Spinal cord (tissue), 10 donors: Measurements from ENCODE around the gene ZNF285. TPM values are rescaled to one million over a fixed set of nuclear protein-coding genes. Genes with fewer than 3 reads are reported as not detected.
"Not testable (repeated sequence)": the region's sequence is repeated elsewhere in the genome, so short reads cannot be mapped to it uniquely, and the experiment has no call there.

Source experiments
- DNase-seq, 6 donors: peaks; one replicate each; pipeline versions ENCODE4 v3.0.0 to v3.0.0-alpha.2; 2013 to 2015; ENCODE audit warnings: low spot score in 6 of 6, low read depth in 4 of 6
- H3K27ac ChIP-seq: one replicate; pipeline ENCODE4 v1.5.1; 2013; ENCODE audit warnings: low read depth, low read length, control low read depth
- H3K27me3 ChIP-seq: one replicate; pipeline ENCODE4 v1.6.1; 2013; ENCODE audit warnings: low read length; ENCODE audit not compliant: control insufficient read depth, insufficient read depth
- H3K36me3 ChIP-seq: one replicate; pipeline ENCODE4 v1.6.1; 2013; ENCODE audit warnings: low read length; ENCODE audit not compliant: control insufficient read depth, insufficient read depth
- H3K4me1 ChIP-seq: one replicate; pipeline ENCODE4 v1.6.1; 2013; ENCODE audit warnings: low read length; ENCODE audit not compliant: control insufficient read depth, insufficient read depth
- H3K4me3 ChIP-seq: one replicate; pipeline ENCODE4 v1.5.1; 2013; ENCODE audit warnings: low read depth, low read length, control low read depth
- H3K9me3 ChIP-seq: one replicate; pipeline ENCODE4 v1.6.1; 2013; ENCODE audit warnings: low read length; ENCODE audit not compliant: control insufficient read depth, insufficient read depth
- WGBS: methylation state at CpG from one replicate; pipeline ENCODE4 v1.1.5; 2013; ENCODE audit warnings: missing lambda C conversion rate; ENCODE audit not compliant: insufficient coverage; 5-methylcytosine and 5-hydroxymethylcytosine counted together
- long read RNA-seq, 4 donors: transcript quantifications; one replicate each; lab custom pipeline, GENCODE V29; 2026
- polyA plus RNA-seq, 2 donors: library from polyadenylated mRNA; unstranded; fragments of 120-200 nt; gene quantifications; one replicate each; pipeline ENCODE4 v1.2.1, GENCODE V29; 2013; ENCODE audit not compliant: insufficient read length in 2 of 2
- total RNA-seq, 2 donors: library from RNA; depleted of rRNA in 1 of 2; stranded (reverse); fragments of 120-200 nt in 1 of 2; fragments of >200 nt in 1 of 2; gene quantifications; one replicate each; pipeline versions ENCODE4 v1.2.3 to v1.2.4, GENCODE V29; 2013 to 2014
- donor health status: healthy.

The ZNF285 gene
- total RNA-seq, result 10 to 100 TPM; 13.4 to 14.8 TPM
- 10 to 100 TPM; 12.2 to 15.0 TPM for polyA plus RNA-seq
- long read RNA-seq, donor 1, full-length matches to known transcripts, result 2 of 7 reads
- long read RNA-seq, donor 1, partial matches to known transcripts, result 5 of 7 reads
- long read RNA-seq, donor 1, other reads (novel, unspliced or antisense), result 0 of 7 reads
- long read RNA-seq, donor 2, partial matches to known transcripts, result 0 of 1 reads
- long read RNA-seq, donor 2, other reads (novel, unspliced or antisense), result 0 of 1 reads
- long read RNA-seq, donor 3, result 0 reads
- long read RNA-seq, donor 4, partial matches to known transcripts, result 0 of 4 reads
- long read RNA-seq, donor 4, other reads (novel, unspliced or antisense), result 0 of 4 reads

GRCh38 chr19:44401139-44402115, at the start of gene ZNF285:
Gene ZNF285 (minus strand): TSS chr19:44401608. CDS start chr19:44397213, 4,395 bp downstream.
- Histone ChIP-seq H3K9me3 (peaks cover 2% of the 10 kb centered on the region), H3K36me3 (no peaks in the 10 kb centered on the region), H3K27ac (peak within 1 kb of the TSS; percentile 26), H3K4me1 (peaks cover 8% of the 10 kb centered on the region), H3K27me3 (no peaks in the 10 kb centered on the region), H3K4me3 (peak within 1 kb of the TSS; percentile 47)
- DNase-seq, result peak; percentile 91 to 98 (median 92)
- 0% methylated on average over 32 of the region's 43 CpGs for WGBS

- DNase-seq, result peak; percentile 79 to 98 (median 90)
- Histone ChIP-seq H3K9me3 (no peaks in the 10 kb centered on the region), H3K27ac (peak within 1 kb of the TSS; percentile 52), H3K4me3 (peak within 1 kb of the TSS; percentile 79), H3K4me1 (no peaks in the 10 kb centered on the region), H3K36me3 (peaks cover 4% of the 10 kb centered on the region), H3K27me3 (no peaks in the 10 kb centered on the region)
- whole genome bisulfite sequencing, result 2% methylated on average over 32 of the region's 45 CpGs
These were observed 46.7 kb upstream of the ZNF285 start, which contains the start of gene ZNF229 for GRCh38 chr19:44447916-44448674. Gene ZNF229 (minus strand): TSS chr19:44448472. CDS start chr19:44442847, 5,625 bp downstream.

- no peak overlapping the region for H3K4me3 ChIP-seq
- no peaks in the 10 kb centered on the region for H3K4me1 ChIP-seq
- H3K27ac ChIP-seq, result no peak overlapping the region
- WGBS, result no CpG with 5 or more reads among the region's 3 CpGs
- no peak for DNase-seq
- peaks cover 10% of the 10 kb centered on the region for H3K9me3 ChIP-seq
- H3K27me3 ChIP-seq, result no peaks in the 10 kb centered on the region
- peaks cover 27% of the 10 kb centered on the region for H3K36me3 ChIP-seq
These were observed 37.0 kb upstream of the ZNF285 start for GRCh38 chr19:44438441-44438840.

- Histone ChIP-seq H3K9me3 (peaks cover 12% of the 10 kb centered on the region), H3K4me1 (no peaks in the 10 kb centered on the region), H3K4me3 (no peak overlapping the region), H3K27me3 (no peaks in the 10 kb centered on the region), H3K27ac (no peak overlapping the region), H3K36me3 (peaks cover 26% of the 10 kb centered on the region)
- DNase-seq, result no peak
- 100% methylated on average over 2 of the region's 2 CpGs for WGBS
These were observed 34.0 kb upstream of the ZNF285 start for GRCh38 chr19:44435441-44435840.

- Histone ChIP-seq H3K27me3 (no peaks in the 10 kb centered on the region), H3K36me3 (peaks cover 36% of the 10 kb centered on the region), H3K9me3 (peaks cover 27% of the 10 kb centered on the region), H3K27ac (no peak overlapping the region), H3K4me3 (no peak overlapping the region), H3K4me1 (no peaks in the 10 kb centered on the region)
- WGBS, result 100% methylated on average over 1 of the region's 1 CpG
- no peak for DNase-seq
These were observed 29.5 kb upstream of the ZNF285 start for GRCh38 chr19:44430956-44431355.

GRCh38 chr19:44415553-44415952, 14.1 kb upstream of the ZNF285 start:
- H3K4me1 ChIP-seq, H3K9me3 ChIP-seq, DNase-seq, H3K27me3 ChIP-seq, H3K27ac ChIP-seq, H3K36me3 ChIP-seq, H3K4me3 ChIP-seq: not testable (repeated sequence)
- 100% methylated on average over 1 of the region's 15 CpGs for WGBS

- H3K4me3 ChIP-seq, H3K36me3 ChIP-seq: not testable (repeated sequence)
- WGBS, result 100% methylated on average over 1 of the region's 4 CpGs
These were observed 12.1 kb downstream of the ZNF285 start for GRCh38 chr19:44389268-44389667.

GRCh38 chr19:44374789-44375188, 26.6 kb downstream of the ZNF285 start:
- no peaks in the 10 kb centered on the region for H3K4me1 ChIP-seq
- H3K4me3 ChIP-seq, result no peak overlapping the region
- no CpG with 5 or more reads among the region's 2 CpGs for WGBS
- H3K27ac ChIP-seq, result no peak overlapping the region
- no peaks in the 10 kb centered on the region for H3K36me3 ChIP-seq
- DNase-seq, result no peak
- no peaks in the 10 kb centered on the region for H3K27me3 ChIP-seq
- H3K9me3 ChIP-seq, result peaks cover 2% of the 10 kb centered on the region

More at GRCh38 chr19:44389268-44389667, 12.1 kb downstream of the ZNF285 start:
- H3K4me1 ChIP-seq, H3K27me3 ChIP-seq, DNase-seq, H3K27ac ChIP-seq, H3K9me3 ChIP-seq: not testable (repeated sequence)
